NCI-H510A treated with DMSO at 0.1 percent for 48 hours (cell line): ENCODE measurements around the gene HMCN2.
A peak's percentile ranks its signal among the peaks of the same experiment; 100 is the strongest.
"Not testable (repeated sequence)": the region's sequence is repeated elsewhere in the genome, so short reads cannot be mapped to it uniquely, and the experiment has no call there.

Source experiments
- DNase-seq: peaks from one replicate; lab custom pipeline; 2025; lab: John Stamatoyannopoulos, UW

HMCN2 gene

DNA sequence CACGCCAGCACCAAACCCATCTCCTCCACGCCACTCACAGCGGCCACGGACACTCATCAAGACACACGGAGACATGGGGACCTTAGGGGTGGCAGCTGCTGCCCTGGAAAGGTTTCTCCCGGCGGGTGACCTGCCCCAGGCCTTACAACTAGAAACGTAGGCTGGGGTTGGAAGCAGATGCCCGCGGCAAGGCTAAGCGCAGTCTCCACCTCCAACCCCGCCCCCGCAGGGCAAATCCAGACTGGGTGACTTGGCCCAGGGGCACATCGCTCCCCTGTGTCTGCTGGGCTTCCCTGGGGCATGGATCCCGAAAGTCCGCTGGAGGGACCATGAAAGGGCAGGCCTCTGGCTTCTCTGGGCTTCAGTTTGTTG lies 167.2 kb downstream of the HMCN2 start:
- no peak for DNase-seq

GRCh38 chr9:130433168-130433946 lies 167.8 kb downstream of the HMCN2 start:
- DNase-seq: peak; percentile 35

DNA sequence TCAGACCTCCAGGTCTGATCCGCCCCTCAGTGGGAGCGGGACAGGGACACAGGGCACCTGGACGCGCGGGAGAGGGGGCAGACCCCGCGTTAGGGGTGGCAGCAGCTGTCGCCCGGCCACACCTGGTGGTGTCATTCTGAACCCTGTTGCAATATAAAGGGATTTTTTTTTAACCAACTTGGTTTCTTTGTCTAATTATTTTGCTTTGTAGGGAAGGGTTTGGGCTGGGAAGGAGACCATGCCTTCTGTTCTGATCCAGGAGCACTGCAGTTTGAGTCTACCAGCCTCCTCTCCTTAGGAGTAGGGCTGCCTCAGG lies 168.3 kb downstream of the HMCN2 start:
- no peak for DNase-seq

DNA sequence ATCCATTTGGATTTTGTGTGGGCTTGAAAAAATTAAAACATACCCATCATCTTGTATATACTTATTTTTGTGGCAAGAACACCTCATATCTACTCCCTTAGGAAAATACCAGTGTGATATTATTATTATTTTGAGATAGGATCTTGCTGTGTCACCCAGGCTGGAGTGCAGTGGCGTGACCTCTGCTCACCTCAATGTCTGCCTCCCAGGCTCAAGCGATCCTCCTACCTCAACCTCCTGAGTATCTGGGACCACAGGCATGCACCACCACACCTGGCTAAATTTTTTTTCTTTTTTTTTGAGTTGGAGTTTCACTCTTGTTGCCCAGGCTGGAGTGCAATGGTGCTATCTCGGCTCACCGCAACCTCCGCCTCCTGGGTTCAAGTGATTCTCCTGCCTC lies 169.1 kb downstream of the HMCN2 start:
- not testable (repeated sequence) for DNase-seq

- DNase-seq: no peak
Measured at GRCh38 chr9:130437011-130437789, 171.6 kb downstream of the HMCN2 start.

GRCh38 chr9:130438382-130438981 lies 172.9 kb downstream of the HMCN2 start:
- DNase-seq: no peak

- DNase-seq: no peak
Measured at GRCh38 chr9:130441031-130441430, 175.5 kb downstream of the HMCN2 start.

DNA sequence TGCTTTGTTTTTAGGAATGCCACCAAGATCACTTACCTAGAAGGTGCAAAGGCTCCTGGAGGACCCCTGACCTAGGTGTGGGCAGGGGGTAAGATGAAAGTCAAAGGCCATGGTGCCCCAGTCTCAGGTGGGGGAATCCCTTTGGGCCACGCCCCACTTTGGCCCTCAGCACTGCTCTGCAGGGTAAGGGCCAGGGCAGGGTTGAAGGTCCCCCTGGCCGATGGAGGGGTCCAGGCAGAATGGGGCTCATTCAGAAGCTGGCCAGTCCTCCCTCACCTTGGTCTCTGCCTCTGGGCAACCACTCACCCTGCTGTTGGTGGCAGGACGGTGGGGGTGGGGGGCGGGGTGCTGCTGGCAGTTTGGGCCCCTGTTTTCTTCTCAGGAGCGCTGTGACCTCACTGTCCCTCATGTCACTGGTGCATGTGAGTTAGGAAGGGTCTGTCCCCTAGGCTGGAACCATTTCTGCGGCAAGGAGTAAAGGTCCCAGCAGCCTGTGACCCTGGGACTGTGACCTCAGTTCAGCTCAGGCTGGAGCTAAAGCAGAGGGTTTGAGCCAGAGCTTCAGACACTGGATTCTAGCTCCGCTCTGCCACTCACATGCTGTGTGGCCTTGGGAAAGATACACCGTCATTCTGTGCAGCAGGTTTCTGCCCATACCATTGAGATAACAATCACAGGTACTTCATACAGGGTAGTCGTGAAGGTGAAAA lies 177.3 kb downstream of the HMCN2 start:
- DNase-seq: no peak

GRCh38 chr9:130443456-130443801 lies 177.9 kb downstream of the HMCN2 start:
- DNase-seq: no peak

DNA sequence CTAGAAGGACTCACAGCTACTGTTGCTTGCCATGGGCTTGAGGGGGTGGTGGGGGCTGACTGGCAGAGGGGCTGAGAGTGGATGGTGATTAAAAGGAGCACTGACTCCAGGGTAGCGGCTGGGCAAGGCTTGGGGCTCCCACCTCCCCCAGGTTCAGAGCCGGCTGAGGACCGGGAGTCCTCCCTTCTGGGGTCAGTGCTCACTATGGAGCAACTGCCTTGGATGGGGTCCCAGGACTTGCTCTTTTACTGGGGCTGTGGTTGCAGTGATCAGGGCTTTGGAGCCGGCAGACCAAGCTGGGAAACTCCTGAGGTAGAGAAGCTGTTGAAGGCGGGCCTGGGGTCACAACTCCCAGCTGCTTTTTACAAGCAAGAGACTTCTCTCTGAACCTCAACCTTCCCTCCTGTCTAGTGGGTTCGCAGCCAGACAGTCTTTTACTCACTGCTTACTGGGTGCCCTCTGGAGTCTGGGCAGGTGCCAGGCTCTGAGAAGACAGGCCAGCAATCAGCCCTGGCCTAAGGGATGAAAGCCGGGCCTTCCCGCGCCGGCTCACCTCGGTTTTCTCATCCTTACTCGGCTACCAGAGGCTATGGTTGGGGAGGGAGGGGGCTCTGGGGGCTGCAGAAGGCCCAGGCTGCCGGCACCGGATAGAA lies 178.4 kb downstream of the HMCN2 start:
- DNase-seq: no peak

GRCh38 chr9:130444565-130445221 lies 179.1 kb downstream of the HMCN2 start, which contains the start of gene ASS1:
ASS1 (plus strand) TSS chr9:130444961; CDS start chr9:130452229, 7,268 bp downstream.
- peak; percentile 69 for DNase-seq

- DNase-seq: peak; percentile 11
Measured at GRCh38 chr9:130445268-130445983, 179.9 kb downstream of the HMCN2 start.

DNA sequence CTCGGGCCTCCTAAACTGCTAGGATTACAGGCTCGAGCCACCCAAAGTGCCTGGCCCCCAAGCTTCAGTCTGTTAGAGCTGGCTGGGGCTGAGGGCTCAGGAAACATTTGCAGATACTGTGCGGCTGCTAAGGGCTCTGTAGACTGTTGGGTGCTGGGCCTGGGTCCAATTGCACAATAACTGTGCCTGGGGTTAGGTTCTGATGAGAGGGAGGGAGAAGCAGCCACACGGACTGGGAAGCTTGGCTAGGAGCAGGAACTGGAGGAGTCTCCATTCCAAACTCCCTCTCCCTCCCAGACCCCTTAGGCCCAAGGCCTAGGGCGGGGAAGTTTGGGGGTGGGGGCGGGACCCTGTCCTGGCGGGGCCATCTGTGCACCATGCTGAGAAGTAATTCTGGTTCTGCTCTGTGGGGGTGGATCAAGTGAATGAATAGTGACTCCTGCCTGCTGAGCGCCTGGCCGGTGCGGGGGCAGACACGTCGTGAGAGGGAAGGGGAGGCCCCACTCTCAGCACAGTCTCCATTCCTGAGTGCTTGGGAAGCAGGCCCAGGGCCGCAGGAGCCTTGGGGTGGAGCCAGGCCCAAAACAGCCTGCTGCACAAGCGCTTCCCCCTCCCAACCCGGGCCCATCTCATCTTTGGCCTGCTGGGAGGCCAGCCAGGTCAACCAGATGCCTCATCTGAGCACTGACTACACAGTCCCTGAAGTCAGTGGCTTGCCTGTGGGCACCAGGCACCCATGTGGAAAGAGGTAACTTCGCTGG lies 180.7 kb downstream of the HMCN2 start:
- DNase-seq: no peak

- DNase-seq: peak; percentile 90
Measured at GRCh38 chr9:130447193-130447816, 181.7 kb downstream of the HMCN2 start.

GRCh38 chr9:130448035-130448624 lies 182.6 kb downstream of the HMCN2 start:
- no peak for DNase-seq

- DNase-seq: no peak
Measured at GRCh38 chr9:130448771-130449603, 183.4 kb downstream of the HMCN2 start.

- no peak for DNase-seq
Measured at GRCh38 chr9:130450344-130451003, 184.9 kb downstream of the HMCN2 start.

GRCh38 chr9:130451004-130451390 lies 185.4 kb downstream of the HMCN2 start:
- DNase-seq: no peak
